ENCODE data around the gene DENND4B. TPM values are rescaled to one million over a fixed set of nuclear protein-coding genes. Genes with fewer than 3 reads are reported as not detected.

DENND4B gene
- total and polyA plus RNA-seq, 2 of the 4 experiments (the other 2 are of a cell fraction), result 1.8 to 25.2 TPM

- 100% methylated on average over 1 of the region's 6 CpGs; no CpG with 5 or more reads in 1 of the 2 experiments for WGBS, 2 experiments (ENCODE audit: extremely low coverage in 2 of 2, insufficient read length in 1 of 2)
- Histone ChIP-seq H3K9me3 (ENCODE audit: control insufficient read depth, insufficient read depth, low read length) (no peaks in the 10 kb centered on the region), H3K14ac (replicated peaks; ENCODE audit: low read depth, low read length) (no peak overlapping the region), H3K4ac (ENCODE audit: low read depth, low read length) (no peak overlapping the region), H4K91ac (ENCODE audit: insufficient read depth, low read depth, low read length) (no peak overlapping the region), H2BK20ac (ENCODE audit: low read depth, low read length) (no peak overlapping the region), H2AFZ (replicated peaks; ENCODE audit: low read length, poor library complexity) (no peak overlapping the region), H2AK5ac (ENCODE audit: low read depth, low read length) (no peak overlapping the region), H3K23ac (ENCODE audit: low read depth, low read length) (no peak overlapping the region), H4K5ac (ENCODE audit: low read depth, low read length) (no peak overlapping the region), H3K36me3 (ENCODE audit: control insufficient read depth, insufficient read depth, low read length) (peaks cover 4% of the 10 kb centered on the region; the same call in 1 of the 2 replicates), H3K56ac (ENCODE audit: extremely low read depth, insufficient read depth, low read length) (no peak overlapping the region), H3K9me1 (ENCODE audit: insufficient read depth, low read length) (peaks cover 6% of the 10 kb centered on the region; the same call in 1 of the 2 replicates), H2BK5ac (ENCODE audit: low read depth, low read length, poor library complexity, severe bottlenecking) (no peak overlapping the region), H2BK15ac (ENCODE audit: low read depth, low read length) (no peak overlapping the region), H3K4me2 (ENCODE audit: low read depth, low read length) (no peak overlapping the region), H3K79me1 (ENCODE audit: low read depth in 1 of 2, low read length in 2 of 2) (peaks cover 18 to 64% of the 10 kb centered on the region in 2 experiments), H2BK120ac (ENCODE audit: low read depth, low read length) (no peak overlapping the region), H3K4me3 (ENCODE audit: insufficient read depth, low read depth, low read length) (no peak overlapping the region), H3K9ac (ENCODE audit: low read depth, low read length) (no peak overlapping the region), H3K27ac (ENCODE audit: insufficient read depth, low read length) (no peak overlapping the region), H3K27me3 (ENCODE audit: control insufficient read depth, insufficient read depth, low read length) (no peaks in the 10 kb centered on the region), H3K18ac (ENCODE audit: low read depth, low read length) (no peak overlapping the region), H4K20me1 (ENCODE audit: insufficient read depth, low read length) (peaks cover 49% of the 10 kb centered on the region), H4K8ac (ENCODE audit: low read depth in 2 of 2, low read length in 2 of 2) (no peak overlapping the region), H2AK9ac (replicated peaks; ENCODE audit: low read depth, low read length, poor library complexity) (no peak overlapping the region), H3K4me1 (ENCODE audit: control insufficient read depth, insufficient read depth, low read length) (peaks cover 2% of the 10 kb centered on the region)
- in situ Hi-C loops (cut with MboI; ENCODE audit: low sequenced_read_pairs) (no loop called here), dilution Hi-C loops (cut with HindIII; ENCODE audit: low sequenced_read_pairs, unreplicated experiment) (loop anchor here (25.0 kb wide), 1 partner anchor 96 kb away; no protein-coding TSS in a partner anchor), intact Hi-C loops (cut with micrococcal nuclease) (no loop called here)
- no peak for TF ChIP-seq MAZ (IDR thresholded peaks at IDR 0.05; ENCODE audit: borderline replicate concordance, low read depth, low read length)
- no peak for TF ChIP-seq USF2 (IDR thresholded peaks at IDR 0.05; ENCODE audit: low read depth, low read length)
- no peak for TF ChIP-seq CEBPB (IDR thresholded peaks at IDR 0.05; ENCODE audit: low read depth, low read length)
- TF ChIP-seq CHD1 (IDR thresholded peaks at IDR 0.05; ENCODE audit: low read depth, low read length), result no peak
- TF ChIP-seq CTCF (conservative IDR thresholded peaks at IDR 0.05; ENCODE audit: low read depth, low read length), result no peak
- TF ChIP-seq ELK1 (IDR thresholded peaks at IDR 0.05; ENCODE audit: borderline replicate concordance, low read depth, low read length), result no peak
- TF ChIP-seq BHLHE40 (IDR thresholded peaks at IDR 0.05; ENCODE audit: low read depth, low read length), result no peak
- no peak for TF ChIP-seq FOS (IDR thresholded peaks at IDR 0.05; ENCODE audit: low read depth, low read length)
- TF ChIP-seq RCOR1 (IDR thresholded peaks at IDR 0.05; ENCODE audit: insufficient replicate concordance, low read length), result no peak
- TF ChIP-seq RAD21 (IDR thresholded peaks at IDR 0.05; ENCODE audit: low read length), result no peak
- no peak for TF ChIP-seq MAFK (IDR thresholded peaks at IDR 0.05; ENCODE audit: low read depth, low read length)
- ChIA-PET CTCF (interaction anchor here (0.6 kb wide), 1 partner anchor 12 kb away, joined by 3 read pairs; no protein-coding TSS in a partner anchor), POLR2A (ENCODE audit: unreplicated experiment) (no interaction called here)
- ATAC-seq (ENCODE audit: low read depth), result no peak
- no TSS peak for BruUV-seq (replicated peaks)
- DNase-seq, result no peak
Measured at GRCh38 chr1:153908071-153908470, 38.4 kb downstream of the DENND4B start.
